M059J (cell line): ENCODE results near the gene HSD11B2. TPM values are rescaled to one million over a fixed set of nuclear protein-coding genes. Genes with fewer than 3 reads are reported as not detected.
"Not testable (repeated sequence)": the region's sequence is repeated elsewhere in the genome, so short reads cannot be mapped to it uniquely, and the experiment has no call there.

Experiments
- DNase-seq: peaks from one replicate; pipeline ENCODE4 v3.0.0-alpha.2; 2012; ENCODE audit warnings: low read depth
- total RNA-seq: library from RNA; depleted of rRNA; stranded (reverse); fragments of >200 nt; shearing (Covaris generic); gene quantifications from 2 replicates; pipeline ENCODE4 v1.2.3, GENCODE V29; 2014

Gene HSD11B2
- total RNA-seq, 1 experiment from 2014 or later, result 0.25 TPM

- DNase-seq, result no peak
Measured at GRCh38 chr16:67413978-67414911, 16.7 kb upstream of the HSD11B2 start.

- DNase-seq, result not testable (repeated sequence)
Measured at GRCh38 chr16:67415421-67415820, 15.5 kb upstream of the HSD11B2 start.

- DNase-seq, result peak; percentile 51
Measured at GRCh38 chr16:67415872-67416793, 14.8 kb upstream of the HSD11B2 start, which contains the start of gene ZDHHC1. Gene ZDHHC1, minus strand, starts transcription at chr16:67416477. Its CDS starts 8,702 bp downstream, at chr16:67407775.

- no peak for DNase-seq
Measured at GRCh38 chr16:67417333-67418061, 13.4 kb upstream of the HSD11B2 start.

- peak; percentile 48 for DNase-seq
Measured at GRCh38 chr16:67419502-67419901, 11.4 kb upstream of the HSD11B2 start.

GRCh38 chr16:67419931-67420330 is 11.0 kb upstream of the HSD11B2 start:
- DNase-seq, result no peak

GRCh38 chr16:67421030-67421429 is 9.9 kb upstream of the HSD11B2 start:
- no peak for DNase-seq

GRCh38 chr16:67423015-67423414 is 7.9 kb upstream of the HSD11B2 start:
- DNase-seq, result no peak

GRCh38 chr16:67423611-67424260 is 7.2 kb upstream of the HSD11B2 start:
- DNase-seq, result no peak

GRCh38 chr16:67424261-67424615 is 6.7 kb upstream of the HSD11B2 start:
- DNase-seq, result no peak

GRCh38 chr16:67425061-67425460 is 5.9 kb upstream of the HSD11B2 start:
- no peak for DNase-seq

- no peak for DNase-seq
Measured at GRCh38 chr16:67425580-67425979, 5.3 kb upstream of the HSD11B2 start.

GRCh38 chr16:67426022-67426421 is 4.9 kb upstream of the HSD11B2 start:
- no peak for DNase-seq

- no peak for DNase-seq
Measured at GRCh38 chr16:67426950-67427349, 4.0 kb upstream of the HSD11B2 start.

GRCh38 chr16:67428146-67428731 is 2.7 kb upstream of the HSD11B2 start:
- peak; percentile 71 for DNase-seq

GRCh38 chr16:67429053-67429798 is 1.7 kb upstream of the HSD11B2 start:
- DNase-seq, result no peak

GRCh38 chr16:67429799-67430503 is 970 bp upstream of the HSD11B2 start:
- DNase-seq, result no peak

- no peak for DNase-seq
Measured at GRCh38 chr16:67430504-67430976, 381 bp upstream of the HSD11B2 start.

- DNase-seq, result no peak
Measured at GRCh38 chr16:67431775-67432505, 1.0 kb downstream of the HSD11B2 start.
